ENCODE data around the gene DENND1A.

The DENND1A gene

DNA sequence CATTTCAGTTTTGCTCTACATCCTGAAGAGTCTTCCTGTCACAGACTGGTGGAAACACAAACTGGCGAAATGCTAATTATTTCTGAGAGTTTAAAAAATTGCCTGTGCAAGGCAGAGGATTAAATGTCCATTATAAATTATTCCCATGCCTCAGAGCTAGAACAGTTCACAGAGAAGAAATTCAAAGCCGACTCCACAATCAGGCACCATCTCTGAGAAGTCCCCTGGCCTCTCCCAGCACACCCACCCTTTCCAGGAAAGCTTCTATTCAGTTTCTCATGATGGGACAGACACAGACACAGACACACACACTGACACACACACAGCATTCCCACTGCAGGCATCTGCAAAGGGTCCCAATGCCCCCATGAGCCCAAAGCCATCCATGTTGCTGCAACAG lies 253.1 kb downstream of the DENND1A start:
- TF ChIP-seq, protein P1, sequence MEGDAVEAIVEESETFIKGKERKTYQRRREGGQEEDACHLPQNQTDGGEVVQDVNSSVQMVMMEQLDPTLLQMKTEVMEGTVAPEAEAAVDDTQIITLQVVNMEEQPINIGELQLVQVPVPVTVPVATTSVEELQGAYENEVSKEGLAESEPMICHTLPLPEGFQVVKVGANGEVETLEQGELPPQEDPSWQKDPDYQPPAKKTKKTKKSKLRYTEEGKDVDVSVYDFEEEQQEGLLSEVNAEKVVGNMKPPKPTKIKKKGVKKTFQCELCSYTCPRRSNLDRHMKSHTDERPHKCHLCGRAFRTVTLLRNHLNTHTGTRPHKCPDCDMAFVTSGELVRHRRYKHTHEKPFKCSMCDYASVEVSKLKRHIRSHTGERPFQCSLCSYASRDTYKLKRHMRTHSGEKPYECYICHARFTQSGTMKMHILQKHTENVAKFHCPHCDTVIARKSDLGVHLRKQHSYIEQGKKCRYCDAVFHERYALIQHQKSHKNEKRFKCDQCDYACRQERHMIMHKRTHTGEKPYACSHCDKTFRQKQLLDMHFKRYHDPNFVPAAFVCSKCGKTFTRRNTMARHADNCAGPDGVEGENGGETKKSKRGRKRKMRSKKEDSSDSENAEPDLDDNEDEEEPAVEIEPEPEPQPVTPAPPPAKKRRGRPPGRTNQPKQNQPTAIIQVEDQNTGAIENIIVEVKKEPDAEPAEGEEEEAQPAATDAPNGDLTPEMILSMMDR (IDR thresholded peaks at IDR 0.05; ENCODE audit: control insufficient read depth, extremely low read depth, insufficient read depth): no peak
- H3K4me3 ChIP-seq (ENCODE audit: low read depth, low read length): no peak overlapping the region
- no peak for DNase-seq (ENCODE audit: low read depth)

DNA sequence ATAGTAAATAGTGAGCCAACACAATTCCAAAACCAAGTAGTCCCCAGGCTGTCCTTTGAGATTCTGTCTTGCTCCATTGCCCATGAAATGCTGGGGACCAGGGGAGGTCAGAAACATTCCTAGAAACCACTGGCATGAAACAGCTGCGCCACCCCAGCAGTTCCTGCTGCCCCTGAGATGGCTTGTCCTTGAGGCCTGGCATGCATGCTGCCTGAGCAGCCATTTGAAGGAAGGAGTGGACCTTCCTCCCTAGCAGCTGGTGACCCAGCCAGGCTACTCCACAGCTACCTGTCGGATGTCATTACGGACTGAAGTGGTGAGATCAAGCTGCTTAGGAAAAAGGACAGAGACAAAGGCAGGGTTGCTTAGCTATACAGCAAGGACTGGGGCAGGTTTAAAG lies 260.6 kb downstream of the DENND1A start:
- H3K4me3 ChIP-seq (ENCODE audit: low read depth, low read length): no peak overlapping the region
- no peak for DNase-seq (ENCODE audit: low read depth)
- TF ChIP-seq, protein P1 (IDR thresholded peaks at IDR 0.05; ENCODE audit: control insufficient read depth, extremely low read depth, insufficient read depth): no peak

DNA sequence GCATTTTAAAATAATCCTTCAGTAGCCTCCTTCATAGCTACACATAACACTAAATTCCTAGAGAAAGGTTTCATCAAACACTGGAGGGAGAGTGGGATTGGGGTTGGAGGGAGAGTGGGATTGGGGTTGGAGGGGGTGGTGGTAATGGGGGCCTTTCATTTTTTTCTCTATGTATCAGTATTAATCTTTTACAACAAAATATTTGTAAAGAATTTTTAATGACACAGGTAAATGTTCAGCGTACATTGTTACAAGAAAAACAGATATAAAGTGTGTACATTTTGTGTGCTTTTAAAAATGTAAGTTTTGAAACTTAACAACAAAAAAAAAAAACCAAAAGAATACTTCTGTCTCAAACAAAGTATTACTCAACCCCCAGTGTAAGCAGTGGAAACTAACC lies 266.4 kb downstream of the DENND1A start:
- no peak overlapping the region for H3K4me3 ChIP-seq (ENCODE audit: low read depth, low read length)
- DNase-seq (ENCODE audit: low read depth): no peak
- TF ChIP-seq, protein P1 (IDR thresholded peaks at IDR 0.05; ENCODE audit: control insufficient read depth, extremely low read depth, insufficient read depth): no peak

DNA sequence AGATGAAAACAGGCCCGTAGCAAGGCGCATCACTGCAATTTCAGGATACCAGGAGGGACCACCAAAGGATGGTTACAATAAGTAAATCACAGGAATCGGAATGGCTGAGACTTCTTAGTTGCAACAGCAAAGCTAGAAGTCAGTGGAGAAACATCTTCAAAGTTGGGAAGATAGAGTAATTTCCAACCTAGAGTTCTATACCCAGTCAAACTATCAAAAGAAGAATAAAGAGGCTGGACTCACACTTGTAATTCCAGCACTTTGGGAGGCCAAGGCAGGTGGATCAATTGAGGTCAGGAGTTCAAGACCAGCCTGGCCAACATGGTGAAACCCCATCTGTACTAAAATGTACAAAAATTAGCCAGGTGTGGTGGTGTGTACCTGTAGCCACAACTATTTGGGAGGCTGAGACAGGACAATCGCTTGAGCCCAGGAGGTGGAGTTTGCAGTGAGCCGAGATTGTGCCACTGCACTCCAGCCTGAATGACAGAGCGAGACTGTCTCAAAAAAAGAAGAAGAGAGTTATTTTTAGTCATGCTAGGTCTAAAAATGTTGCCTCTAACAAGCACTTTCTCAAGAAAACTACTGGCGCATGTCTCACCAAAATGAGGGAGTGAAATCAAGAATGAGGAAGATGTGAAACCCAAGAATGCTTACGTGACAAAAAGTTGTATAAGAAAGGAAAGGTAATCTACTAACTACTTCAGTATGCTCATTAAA lies 267.7 kb downstream of the DENND1A start:
- no peak for DNase-seq (ENCODE audit: low read depth)
- TF ChIP-seq, protein P1 (IDR thresholded peaks at IDR 0.05; ENCODE audit: control insufficient read depth, extremely low read depth, insufficient read depth): no peak
- H3K4me3 ChIP-seq (ENCODE audit: low read depth, low read length): no peak overlapping the region

DNA sequence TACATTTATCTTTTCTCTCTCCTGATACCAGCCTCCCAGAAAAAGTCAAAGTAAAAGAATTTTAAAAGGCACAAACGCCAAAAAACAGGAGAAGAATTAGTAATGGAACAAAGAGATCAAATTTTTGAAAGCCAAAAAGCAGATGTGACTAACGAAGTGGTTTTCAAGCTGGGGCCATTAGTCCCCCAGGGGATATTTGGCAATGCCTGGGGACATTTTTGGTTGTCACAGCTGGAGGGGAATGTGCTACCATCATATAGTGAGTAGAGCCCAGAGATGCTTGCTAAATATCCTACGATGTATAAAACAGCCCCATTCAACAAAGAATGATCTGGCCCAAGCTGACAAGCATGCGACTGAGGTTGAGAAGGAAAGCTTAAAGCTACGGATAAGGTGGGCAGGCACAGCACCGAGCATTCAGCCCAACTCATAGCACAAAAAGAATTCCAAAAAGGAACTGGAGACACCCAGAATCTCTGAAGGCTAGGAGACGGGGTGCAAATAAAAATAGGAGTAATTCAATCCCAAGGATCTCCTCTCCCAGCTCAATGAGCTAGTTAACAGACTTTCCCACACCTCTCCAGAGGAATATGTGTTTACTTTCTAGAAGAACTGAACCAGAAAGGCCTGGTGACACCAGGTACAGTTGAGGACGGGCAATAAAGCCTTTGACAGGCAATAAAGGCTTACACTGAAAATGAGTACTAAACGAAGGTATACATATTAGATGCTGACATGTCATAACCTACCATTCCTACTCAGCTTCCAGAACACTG lies 269.0 kb downstream of the DENND1A start:
- no peak overlapping the region for H3K4me3 ChIP-seq (ENCODE audit: low read depth, low read length)
- no peak for DNase-seq (ENCODE audit: low read depth)
- TF ChIP-seq, protein P1 (IDR thresholded peaks at IDR 0.05; ENCODE audit: control insufficient read depth, extremely low read depth, insufficient read depth): no peak

DNA sequence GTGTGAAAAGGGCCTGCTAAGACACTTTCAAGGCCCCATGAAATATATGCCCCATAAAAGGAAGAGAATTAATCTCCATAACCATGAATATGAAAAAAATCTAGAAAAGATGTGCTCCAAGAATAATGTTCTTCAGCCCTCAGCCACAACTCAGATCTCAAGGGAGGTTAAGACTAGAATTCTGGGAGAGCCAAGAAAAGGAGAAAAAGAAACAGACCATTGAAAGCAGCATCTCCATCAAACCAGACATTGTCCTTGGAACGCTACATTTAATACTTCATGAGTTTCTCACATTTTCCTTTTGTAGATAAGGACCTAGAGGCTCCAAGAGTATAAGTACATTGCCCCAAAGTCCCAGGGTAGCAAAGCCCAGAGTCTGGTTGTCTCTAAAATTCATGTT lies 270.6 kb downstream of the DENND1A start:
- H3K4me3 ChIP-seq (ENCODE audit: low read depth, low read length): no peak overlapping the region
- TF ChIP-seq, protein P1 (IDR thresholded peaks at IDR 0.05; ENCODE audit: control insufficient read depth, extremely low read depth, insufficient read depth): no peak
- DNase-seq (ENCODE audit: low read depth): no peak

Data from LNCaP clone FGC (cell line).